Measurements from ENCODE around the gene AKR7A3. TPM values are rescaled to one million over a fixed set of nuclear protein-coding genes. Genes with fewer than 3 reads are reported as not detected.
A peak's percentile ranks its signal among the peaks of the same experiment; 100 is the strongest.

The AKR7A3 gene
- total RNA-seq, 1 experiment from 2014 or later, result 1.5 TPM

GRCh38 chr1:19251305-19252196 is 37.0 kb downstream of the AKR7A3 start, which contains the start of the genes EMC1 and MRTO4 (continued):
- TF ChIP-seq, protein P1, sequence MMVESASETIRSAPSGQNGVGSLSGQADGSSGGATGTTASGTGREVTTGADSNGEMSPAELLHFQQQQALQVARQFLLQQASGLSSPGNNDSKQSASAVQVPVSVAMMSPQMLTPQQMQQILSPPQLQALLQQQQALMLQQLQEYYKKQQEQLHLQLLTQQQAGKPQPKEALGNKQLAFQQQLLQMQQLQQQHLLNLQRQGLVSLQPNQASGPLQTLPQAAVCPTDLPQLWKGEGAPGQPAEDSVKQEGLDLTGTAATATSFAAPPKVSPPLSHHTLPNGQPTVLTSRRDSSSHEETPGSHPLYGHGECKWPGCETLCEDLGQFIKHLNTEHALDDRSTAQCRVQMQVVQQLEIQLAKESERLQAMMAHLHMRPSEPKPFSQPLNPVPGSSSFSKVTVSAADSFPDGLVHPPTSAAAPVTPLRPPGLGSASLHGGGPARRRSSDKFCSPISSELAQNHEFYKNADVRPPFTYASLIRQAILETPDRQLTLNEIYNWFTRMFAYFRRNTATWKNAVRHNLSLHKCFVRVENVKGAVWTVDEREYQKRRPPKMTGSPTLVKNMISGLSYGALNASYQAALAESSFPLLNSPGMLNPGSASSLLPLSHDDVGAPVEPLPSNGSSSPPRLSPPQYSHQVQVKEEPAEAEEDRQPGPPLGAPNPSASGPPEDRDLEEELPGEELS (CRISPR knock-in tag; IDR thresholded peaks at IDR 0.05), result no peak
- TF ChIP-seq OVOL2 (CRISPR knock-in tag; IDR thresholded peaks at IDR 0.05; ENCODE audit: borderline replicate concordance), result no peak
- TF ChIP-seq NR3C1 (CRISPR knock-in tag; conservative IDR thresholded peaks at IDR 0.05; ENCODE audit: low read depth), result no peak
- TF ChIP-seq KAT7 (CRISPR knock-in tag; IDR thresholded peaks at IDR 0.05; ENCODE audit: borderline replicate concordance), result peak; percentile 96
- peak; percentile 86; the same call in 1 of the 2 replicates for TF ChIP-seq CREM (CRISPR knock-in tag; IDR thresholded peaks at IDR 0.05)
- peak; percentile 66 for TF ChIP-seq GABPB1 (CRISPR knock-in tag; IDR thresholded peaks at IDR 0.05)

DNA sequence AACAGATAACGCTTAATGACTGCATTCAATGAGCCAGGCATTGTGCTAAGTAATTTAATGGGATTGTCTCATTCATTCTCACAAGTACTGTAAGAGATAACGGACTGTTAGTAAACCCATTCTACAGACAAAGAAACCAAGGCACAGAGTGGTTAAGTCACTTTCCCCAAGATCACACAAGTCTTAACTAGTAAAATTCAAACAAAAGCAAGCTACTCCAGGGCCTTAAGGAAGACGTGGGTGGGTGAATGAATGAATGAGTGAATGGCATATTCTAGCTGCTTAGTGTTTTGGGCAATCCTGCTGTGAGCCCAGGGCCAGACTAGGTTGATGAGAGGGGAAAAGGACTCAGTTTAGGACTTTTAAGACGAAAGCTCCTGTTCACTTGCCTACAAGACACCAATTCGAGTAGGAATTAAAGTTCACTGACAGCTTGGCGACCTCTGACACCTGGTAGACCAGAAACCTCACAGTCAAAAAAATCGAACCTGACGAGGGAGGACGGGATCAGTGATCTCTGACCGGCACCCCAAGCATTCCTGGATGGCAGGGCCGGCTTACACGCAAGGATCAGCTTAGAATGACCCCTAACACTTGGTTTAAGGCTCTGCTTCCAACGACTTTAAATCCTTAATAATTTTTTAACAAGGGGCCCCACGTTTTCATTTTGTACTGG is 37.8 kb downstream of the AKR7A3 start:
- Mint-ChIP-seq H3K27ac (peak overlapping the region; percentile 87), H3K27me3 (ENCODE audit: low read depth) (no peaks in the 10 kb centered on the region), H3K36me3 (peaks cover 13% of the 10 kb centered on the region), H3K4me3 (peak overlapping the region; percentile 98), H3K9me3 (no peaks in the 10 kb centered on the region), H3K4me1 (peaks cover 21% of the 10 kb centered on the region)
- ChIA-PET CTCF (interaction anchor here (1.0 kb wide), 1 partner anchor 10 kb away, joined by 3 read pairs; no protein-coding TSS in a partner anchor), POLR2A (interaction anchor here (1.4 kb wide), 1 partner anchor 61 kb away, joined by 4 read pairs; the partner anchor contains the start of genes AKR7A2 and SLC66A1)
- ATAC-seq (no peak), DNase-seq (ENCODE audit: low spot score) (no peak)
- TF ChIP-seq, protein P2, sequence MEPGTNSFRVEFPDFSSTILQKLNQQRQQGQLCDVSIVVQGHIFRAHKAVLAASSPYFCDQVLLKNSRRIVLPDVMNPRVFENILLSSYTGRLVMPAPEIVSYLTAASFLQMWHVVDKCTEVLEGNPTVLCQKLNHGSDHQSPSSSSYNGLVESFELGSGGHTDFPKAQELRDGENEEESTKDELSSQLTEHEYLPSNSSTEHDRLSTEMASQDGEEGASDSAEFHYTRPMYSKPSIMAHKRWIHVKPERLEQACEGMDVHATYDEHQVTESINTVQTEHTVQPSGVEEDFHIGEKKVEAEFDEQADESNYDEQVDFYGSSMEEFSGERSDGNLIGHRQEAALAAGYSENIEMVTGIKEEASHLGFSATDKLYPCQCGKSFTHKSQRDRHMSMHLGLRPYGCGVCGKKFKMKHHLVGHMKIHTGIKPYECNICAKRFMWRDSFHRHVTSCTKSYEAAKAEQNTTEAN (CRISPR knock-in tag; IDR thresholded peaks at IDR 0.05), result no peak
- TF ChIP-seq, protein P3, sequence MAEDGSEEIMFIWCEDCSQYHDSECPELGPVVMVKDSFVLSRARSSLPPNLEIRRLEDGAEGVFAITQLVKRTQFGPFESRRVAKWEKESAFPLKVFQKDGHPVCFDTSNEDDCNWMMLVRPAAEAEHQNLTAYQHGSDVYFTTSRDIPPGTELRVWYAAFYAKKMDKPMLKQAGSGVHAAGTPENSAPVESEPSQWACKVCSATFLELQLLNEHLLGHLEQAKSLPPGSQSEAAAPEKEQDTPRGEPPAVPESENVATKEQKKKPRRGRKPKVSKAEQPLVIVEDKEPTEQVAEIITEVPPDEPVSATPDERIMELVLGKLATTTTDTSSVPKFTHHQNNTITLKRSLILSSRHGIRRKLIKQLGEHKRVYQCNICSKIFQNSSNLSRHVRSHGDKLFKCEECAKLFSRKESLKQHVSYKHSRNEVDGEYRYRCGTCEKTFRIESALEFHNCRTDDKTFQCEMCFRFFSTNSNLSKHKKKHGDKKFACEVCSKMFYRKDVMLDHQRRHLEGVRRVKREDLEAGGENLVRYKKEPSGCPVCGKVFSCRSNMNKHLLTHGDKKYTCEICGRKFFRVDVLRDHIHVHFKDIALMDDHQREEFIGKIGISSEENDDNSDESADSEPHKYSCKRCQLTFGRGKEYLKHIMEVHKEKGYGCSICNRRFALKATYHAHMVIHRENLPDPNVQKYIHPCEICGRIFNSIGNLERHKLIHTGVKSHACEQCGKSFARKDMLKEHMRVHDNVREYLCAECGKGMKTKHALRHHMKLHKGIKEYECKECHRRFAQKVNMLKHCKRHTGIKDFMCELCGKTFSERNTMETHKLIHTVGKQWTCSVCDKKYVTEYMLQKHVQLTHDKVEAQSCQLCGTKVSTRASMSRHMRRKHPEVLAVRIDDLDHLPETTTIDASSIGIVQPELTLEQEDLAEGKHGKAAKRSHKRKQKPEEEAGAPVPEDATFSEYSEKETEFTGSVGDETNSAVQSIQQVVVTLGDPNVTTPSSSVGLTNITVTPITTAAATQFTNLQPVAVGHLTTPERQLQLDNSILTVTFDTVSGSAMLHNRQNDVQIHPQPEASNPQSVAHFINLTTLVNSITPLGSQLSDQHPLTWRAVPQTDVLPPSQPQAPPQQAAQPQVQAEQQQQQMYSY (CRISPR knock-in tag; IDR thresholded peaks at IDR 0.05), result no peak
- TF ChIP-seq, protein P4, sequence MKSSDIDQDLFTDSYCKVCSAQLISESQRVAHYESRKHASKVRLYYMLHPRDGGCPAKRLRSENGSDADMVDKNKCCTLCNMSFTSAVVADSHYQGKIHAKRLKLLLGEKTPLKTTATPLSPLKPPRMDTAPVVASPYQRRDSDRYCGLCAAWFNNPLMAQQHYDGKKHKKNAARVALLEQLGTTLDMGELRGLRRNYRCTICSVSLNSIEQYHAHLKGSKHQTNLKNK (CRISPR knock-in tag; IDR thresholded peaks at IDR 0.05), result no peak
- TF ChIP-seq ATF3 (CRISPR knock-in tag; conservative IDR thresholded peaks at IDR 0.05) (no peak), ATF1 (CRISPR knock-in tag; IDR thresholded peaks at IDR 0.05) (no peak), CBFB (CRISPR knock-in tag; IDR thresholded peaks at IDR 0.05; ENCODE audit: low read depth) (no peak), FOXK1 (CRISPR knock-in tag; IDR thresholded peaks at IDR 0.05) (no peak), HMGXB4 (CRISPR knock-in tag; IDR thresholded peaks at IDR 0.05) (no peak)
- TF ChIP-seq, protein P5, sequence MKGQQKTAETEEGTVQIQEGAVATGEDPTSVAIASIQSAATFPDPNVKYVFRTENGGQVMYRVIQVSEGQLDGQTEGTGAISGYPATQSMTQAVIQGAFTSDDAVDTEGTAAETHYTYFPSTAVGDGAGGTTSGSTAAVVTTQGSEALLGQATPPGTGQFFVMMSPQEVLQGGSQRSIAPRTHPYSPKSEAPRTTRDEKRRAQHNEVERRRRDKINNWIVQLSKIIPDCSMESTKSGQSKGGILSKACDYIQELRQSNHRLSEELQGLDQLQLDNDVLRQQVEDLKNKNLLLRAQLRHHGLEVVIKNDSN (CRISPR knock-in tag; IDR thresholded peaks at IDR 0.05), result no peak
- TF ChIP-seq, protein P6, sequence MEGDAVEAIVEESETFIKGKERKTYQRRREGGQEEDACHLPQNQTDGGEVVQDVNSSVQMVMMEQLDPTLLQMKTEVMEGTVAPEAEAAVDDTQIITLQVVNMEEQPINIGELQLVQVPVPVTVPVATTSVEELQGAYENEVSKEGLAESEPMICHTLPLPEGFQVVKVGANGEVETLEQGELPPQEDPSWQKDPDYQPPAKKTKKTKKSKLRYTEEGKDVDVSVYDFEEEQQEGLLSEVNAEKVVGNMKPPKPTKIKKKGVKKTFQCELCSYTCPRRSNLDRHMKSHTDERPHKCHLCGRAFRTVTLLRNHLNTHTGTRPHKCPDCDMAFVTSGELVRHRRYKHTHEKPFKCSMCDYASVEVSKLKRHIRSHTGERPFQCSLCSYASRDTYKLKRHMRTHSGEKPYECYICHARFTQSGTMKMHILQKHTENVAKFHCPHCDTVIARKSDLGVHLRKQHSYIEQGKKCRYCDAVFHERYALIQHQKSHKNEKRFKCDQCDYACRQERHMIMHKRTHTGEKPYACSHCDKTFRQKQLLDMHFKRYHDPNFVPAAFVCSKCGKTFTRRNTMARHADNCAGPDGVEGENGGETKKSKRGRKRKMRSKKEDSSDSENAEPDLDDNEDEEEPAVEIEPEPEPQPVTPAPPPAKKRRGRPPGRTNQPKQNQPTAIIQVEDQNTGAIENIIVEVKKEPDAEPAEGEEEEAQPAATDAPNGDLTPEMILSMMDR (IDR thresholded peaks at IDR 0.05), result no peak
